GM19023 (cell line): ENCODE results near the gene MACROD1.

Experiments
- ATAC-seq: cut with Tn5 transposase; IDR thresholded peaks from one replicate; pipeline ENCODE4 v1.9.1; 2021; ENCODE audit warnings: mild to moderate bottlenecking, moderate library complexity; ENCODE audit not compliant: unreplicated experiment

The MACROD1 gene

GRCh38 chr11:64078905-64079304, 87.0 kb downstream of the MACROD1 start:
- no peak for ATAC-seq

DNA sequence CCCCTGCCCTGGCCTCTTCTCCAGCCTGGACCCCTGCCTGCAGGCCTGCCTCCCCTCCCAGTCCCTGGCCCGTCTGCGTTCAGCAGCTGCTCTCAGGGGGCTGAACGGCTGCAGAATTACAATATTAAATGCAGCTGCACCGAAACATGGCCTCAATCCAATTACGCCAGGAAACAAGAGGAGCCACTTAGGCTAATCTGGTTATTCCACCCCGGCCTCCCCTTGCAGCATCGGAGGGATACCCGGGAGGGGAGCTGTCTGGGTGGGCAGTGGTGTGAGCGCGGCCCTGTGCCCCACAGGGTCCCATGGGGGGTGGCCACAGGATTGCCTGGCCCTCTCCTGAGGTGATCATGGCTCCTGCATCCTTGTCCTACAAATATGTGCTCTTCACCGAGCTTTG, 87.6 kb downstream of the MACROD1 start:
- ATAC-seq = no peak

GRCh38 chr11:64077607-64078006, 88.3 kb downstream of the MACROD1 start:
- no peak for ATAC-seq

DNA sequence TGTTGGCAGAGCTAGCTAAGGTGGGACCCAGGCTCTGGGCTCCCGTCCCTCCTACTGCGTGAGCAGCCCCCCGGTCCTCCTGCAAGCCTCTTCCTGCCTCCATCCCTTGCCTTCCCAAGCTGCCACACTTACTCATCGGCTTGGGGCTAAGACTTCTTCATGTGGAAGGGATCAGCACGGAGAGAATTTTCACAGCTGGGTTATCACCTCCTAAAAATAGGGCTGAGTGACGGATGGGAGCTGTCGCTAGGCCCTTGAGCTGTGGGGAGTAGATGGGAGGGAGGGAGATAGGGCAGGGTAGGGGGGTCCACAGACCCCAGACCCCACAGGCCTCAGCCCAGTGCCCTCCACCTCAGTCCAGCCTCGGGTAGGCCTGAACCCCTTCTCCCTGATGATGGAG, 89.2 kb downstream of the MACROD1 start:
- ATAC-seq = no peak

DNA sequence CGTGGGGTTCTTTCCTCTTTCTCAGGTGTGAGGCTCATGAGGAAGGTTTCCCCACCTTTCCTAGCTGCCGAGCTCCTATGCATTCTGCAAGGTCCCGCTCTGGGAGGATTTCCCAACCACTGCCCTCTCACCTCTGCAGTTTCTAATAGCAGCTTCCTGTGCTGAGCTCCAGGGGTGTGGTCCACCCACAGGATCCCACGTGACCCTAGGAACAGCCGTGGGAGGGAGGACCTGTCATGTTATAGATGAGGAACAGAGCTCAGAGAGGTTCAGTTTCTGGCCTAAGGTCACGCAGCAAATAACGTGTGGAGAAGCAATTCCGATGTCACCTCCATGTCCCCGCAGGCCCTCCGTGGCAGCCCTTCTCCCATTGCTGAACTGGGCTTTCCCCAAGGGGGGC, 91.7 kb downstream of the MACROD1 start:
- ATAC-seq = no peak

DNA sequence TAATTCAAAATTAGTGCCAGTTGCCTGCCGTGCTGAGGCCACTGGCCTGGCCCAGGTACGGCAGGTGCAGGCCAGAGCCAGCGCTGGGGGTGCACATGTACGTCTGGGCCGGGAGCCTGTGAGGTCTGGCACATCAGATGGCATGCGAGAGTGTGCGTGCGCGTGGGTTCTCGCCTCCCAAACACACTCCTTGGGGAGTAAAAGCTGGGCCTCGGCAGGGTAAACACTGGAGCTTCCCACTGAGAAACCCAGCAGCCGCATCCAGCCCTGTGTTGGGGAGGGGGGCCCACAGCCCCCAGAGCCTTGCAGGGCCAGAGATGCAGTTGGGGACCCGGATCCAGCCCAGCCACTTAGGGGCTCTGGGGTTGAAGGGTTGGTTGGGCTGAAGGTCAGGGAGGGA, 92.4 kb downstream of the MACROD1 start:
- no peak for ATAC-seq

DNA sequence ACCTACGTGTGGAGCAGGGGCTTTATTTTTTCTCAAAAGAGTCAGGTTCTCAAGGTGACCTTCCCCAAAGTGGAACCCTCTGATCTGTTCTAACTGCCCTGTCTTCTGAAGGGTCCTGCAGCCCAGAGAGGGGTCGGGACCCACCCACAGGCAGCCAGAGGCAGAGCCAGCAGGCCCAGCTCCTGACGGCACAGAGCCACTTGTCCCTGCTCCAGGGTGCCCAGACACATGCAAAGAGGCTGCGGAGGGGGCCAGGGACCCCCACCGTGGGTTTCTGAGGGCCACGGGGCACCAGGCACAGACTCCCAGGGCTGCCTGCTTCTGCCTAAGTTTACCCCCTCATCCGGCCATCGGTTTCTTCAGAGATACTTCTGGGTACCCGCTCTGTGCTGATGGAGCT, 93.0 kb downstream of the MACROD1 start:
- ATAC-seq = no peak

DNA sequence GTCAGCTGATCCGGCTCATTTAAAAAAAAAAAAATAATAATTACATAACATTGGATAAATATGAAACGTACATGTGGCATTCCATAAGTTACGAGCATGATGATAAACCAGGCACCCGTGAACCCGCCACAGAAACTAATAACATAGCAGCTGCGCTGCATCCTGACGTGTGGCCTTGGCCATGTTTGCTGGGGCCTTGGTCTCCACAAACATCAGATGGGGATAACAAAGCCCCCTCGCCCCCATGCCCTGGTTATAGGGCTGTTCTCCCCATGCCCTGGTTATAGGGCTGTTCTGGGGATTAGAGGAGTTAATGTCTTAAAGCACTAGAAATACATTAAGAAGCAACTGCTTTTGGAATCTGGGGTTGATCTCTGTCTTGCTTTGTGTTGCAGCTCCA, 93.5 kb downstream of the MACROD1 start:
- ATAC-seq = no peak

- no peak for ATAC-seq
These were observed 94.1 kb downstream of the MACROD1 start for GRCh38 chr11:64071849-64072248.

- ATAC-seq = no peak
These were observed 95.6 kb downstream of the MACROD1 start for GRCh38 chr11:64070314-64070681.

DNA sequence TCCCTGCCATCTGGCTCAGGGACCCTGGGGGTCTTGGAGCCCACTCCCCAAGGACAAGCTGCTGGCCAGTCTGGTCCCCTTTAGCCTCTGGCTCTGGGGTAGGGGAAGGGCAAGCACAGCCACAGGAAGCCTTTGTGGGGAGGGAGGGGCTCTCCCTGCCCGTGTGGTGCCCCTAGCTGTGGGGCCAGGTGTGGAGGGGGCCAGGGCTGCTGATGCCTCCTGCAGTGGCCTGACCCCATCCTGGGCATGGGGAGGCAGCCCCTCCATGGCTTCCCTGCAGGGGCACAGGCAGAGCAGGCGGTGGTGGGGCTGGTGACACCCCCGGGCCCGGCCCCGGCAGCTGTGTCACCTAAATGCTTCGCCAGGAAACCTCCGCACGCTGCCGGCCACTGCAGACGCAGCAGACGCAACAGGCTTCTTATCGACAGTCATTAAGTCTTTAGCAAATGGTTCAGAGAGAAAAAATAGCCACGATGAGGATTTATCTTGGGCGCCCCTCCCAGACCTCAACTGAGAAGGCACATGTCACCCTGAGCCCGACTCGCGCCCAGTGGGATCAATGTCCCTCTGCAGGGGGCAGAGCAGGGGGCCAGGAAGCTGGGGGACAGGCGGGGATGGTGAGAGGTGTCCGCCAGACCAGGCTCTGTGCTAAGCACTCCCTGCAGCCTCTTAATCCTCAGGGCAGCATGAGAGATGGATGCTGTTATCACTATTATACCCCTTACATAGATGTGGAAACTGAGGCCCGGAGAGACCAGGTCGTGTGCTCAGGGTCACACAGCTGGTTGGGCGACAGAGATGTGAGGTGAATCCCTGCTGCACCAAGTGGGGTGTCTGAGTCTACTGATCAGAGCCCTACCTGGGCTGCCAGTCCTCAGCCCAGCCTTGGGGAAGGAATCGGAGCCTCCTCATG, 96.3 kb downstream of the MACROD1 start:
- no peak for ATAC-seq

DNA sequence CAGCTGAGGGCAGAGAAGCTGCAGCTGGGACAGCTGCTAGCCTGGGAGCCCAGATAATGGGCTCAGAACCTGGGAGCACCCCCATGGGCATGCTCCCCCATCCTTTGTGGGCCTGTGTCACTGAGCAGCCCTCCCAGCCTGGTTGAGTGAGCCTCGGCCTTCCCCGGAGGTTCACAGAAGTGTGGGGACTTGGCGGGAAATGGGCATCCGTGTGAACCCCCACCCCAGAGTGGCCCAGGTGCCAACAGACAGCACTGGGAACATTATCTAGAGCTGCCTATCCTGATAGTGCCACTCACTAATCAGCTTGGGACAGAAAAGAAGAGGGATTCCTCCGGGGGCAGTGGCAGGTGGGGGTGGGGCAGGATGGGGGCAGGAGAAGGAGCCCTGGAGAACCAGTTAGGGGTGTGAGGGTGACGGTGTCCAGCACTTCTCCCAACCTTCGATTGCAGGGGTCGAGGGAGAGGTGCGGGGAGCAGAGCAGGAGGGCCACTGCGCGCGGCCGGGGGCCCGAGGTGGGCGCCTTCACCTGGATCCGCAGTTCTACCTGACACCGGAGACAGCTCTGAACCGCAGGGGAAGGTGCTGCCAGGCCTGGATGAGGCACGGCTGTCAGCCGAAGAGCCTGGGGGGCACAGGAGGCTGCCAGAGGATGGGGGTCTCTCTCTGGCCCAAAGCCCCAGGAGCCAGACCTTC, 97.1 kb downstream of the MACROD1 start:
- no peak for ATAC-seq

DNA sequence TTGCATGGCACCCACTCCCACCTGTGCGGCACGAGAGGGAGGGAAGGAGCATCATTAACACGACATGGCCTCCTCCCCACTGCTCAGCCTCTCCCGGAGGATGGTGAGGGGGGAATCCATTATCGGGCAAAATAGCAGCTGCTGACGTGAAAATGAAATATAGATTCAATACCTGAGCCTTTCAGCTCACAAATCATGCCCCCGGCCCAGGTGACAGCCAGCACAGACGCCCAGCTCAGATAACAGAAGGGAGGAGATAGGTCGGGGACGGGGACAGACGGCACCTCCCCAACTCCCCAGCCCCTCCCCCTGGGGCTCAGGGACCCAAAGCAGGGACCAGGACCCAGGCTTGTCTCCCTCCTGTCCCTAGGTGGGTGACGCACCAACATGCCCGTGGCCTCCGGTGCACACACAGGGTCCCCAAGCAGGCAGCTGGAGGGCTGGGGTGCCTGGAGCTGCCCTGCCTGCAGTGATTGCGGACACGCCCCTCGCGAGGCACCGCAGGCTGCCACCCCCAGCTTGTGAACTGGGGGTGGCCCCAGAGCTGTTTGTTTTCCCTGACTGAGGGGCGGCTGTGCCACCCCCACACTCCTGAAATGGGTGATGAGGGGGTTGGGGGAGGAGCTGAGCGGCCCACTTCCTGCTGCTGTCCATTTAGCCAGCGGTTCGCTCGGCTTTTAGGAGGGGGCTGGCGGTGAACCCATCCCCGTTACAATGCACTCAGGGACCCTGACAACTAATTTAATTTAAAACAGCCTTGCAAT, 98.5 kb downstream of the MACROD1 start:
- ATAC-seq = no peak

- ATAC-seq = no peak
These were observed 100.2 kb downstream of the MACROD1 start for GRCh38 chr11:64065712-64066111.

- ATAC-seq = no peak
These were observed 100.8 kb downstream of the MACROD1 start for GRCh38 chr11:64065141-64065465.

- ATAC-seq = no peak
These were observed 101.4 kb downstream of the MACROD1 start for GRCh38 chr11:64064374-64065140.

DNA sequence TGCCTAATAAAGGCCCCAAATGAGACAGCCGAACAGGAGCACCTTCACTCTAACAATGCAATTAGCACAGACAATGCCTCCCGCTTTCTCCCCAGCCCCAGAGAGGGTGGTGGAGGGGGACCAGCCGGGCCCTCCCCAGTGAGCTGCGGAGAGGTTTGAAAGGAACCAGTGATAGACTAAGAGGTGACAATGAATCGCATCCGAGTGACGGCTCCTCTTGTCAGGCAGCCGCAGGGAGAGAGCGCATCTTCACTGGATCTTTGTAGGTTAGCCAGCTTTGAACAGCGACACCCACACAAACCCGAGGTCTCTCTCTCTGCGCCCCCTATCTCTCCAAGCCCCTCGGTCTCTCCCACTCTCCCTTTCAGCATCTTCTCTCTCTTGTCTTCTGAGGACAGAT, 102.1 kb downstream of the MACROD1 start:
- no peak for ATAC-seq

GRCh38 chr11:64062185-64063039, 103.5 kb downstream of the MACROD1 start:
- no peak for ATAC-seq

DNA sequence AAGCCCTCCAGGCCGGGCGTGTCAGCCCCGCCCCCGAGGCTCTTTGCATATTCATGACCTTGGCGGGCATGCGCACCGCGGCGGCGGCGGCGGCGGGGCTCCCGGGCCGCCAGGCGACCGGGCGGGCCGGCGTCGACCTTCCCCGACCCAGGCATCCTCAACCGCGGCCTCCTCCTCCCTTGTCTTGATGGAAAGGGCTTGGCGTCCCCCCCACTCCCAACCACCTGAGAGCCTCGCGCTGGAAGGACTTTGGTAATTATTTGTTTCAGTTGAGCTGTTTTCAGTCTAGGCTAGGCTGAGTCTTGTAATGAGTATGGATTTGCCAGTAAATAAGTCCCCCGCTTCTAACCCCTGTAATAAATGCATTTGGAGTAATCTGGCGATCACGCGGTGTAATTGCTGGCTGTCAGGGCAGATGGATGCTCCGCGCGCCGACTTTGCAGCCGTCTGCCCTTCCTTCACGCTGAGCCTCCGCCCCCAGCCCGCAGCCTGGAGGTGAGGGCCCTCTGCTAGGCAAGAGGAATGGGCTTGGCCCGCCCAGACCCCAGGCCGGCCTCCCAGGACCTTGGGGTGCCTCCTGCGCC, 105.0 kb downstream of the MACROD1 start:
- ATAC-seq = no peak
